Cardiac fibroblast (primary cell): ENCODE data around the gene THOC5.
"Not testable (repeated sequence)": the region's sequence is repeated elsewhere in the genome, so short reads cannot be mapped to it uniquely, and the experiment has no call there.

Experiments used
- DNase-seq, 2 donors: peaks; one replicate each; pipeline versions ENCODE4 v3.0.0 to v3.0.0-alpha.2; 2010; ENCODE audit warnings: low read depth in 2 of 2
- H3K4me3 ChIP-seq, 2 donors: replicated peaks in 1 of 2; 1 replicate in 1 of 2; 2 replicates in 1 of 2; pipeline ENCODE4 v1.5.1; 2011; ENCODE audit warnings: low read depth in 2 of 2, low read length in 2 of 2, mild to moderate bottlenecking in 2 of 2, moderate library complexity in 1 of 2
- TF ChIP-seq, protein P1 (sequence below): IDR thresholded peaks from one replicate; pipeline ENCODE4 v1.5.1; 2011; ENCODE audit warnings: low read depth, mild to moderate bottlenecking, low read length, inconsistent platforms

Gene THOC5

GRCh38 chr22:29509298-29509697 lies 44.3 kb downstream of the THOC5 start:
- TF ChIP-seq, protein P1, sequence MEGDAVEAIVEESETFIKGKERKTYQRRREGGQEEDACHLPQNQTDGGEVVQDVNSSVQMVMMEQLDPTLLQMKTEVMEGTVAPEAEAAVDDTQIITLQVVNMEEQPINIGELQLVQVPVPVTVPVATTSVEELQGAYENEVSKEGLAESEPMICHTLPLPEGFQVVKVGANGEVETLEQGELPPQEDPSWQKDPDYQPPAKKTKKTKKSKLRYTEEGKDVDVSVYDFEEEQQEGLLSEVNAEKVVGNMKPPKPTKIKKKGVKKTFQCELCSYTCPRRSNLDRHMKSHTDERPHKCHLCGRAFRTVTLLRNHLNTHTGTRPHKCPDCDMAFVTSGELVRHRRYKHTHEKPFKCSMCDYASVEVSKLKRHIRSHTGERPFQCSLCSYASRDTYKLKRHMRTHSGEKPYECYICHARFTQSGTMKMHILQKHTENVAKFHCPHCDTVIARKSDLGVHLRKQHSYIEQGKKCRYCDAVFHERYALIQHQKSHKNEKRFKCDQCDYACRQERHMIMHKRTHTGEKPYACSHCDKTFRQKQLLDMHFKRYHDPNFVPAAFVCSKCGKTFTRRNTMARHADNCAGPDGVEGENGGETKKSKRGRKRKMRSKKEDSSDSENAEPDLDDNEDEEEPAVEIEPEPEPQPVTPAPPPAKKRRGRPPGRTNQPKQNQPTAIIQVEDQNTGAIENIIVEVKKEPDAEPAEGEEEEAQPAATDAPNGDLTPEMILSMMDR: no peak
- no peak overlapping the region for H3K4me3 ChIP-seq
- DNase-seq: no peak

DNA sequence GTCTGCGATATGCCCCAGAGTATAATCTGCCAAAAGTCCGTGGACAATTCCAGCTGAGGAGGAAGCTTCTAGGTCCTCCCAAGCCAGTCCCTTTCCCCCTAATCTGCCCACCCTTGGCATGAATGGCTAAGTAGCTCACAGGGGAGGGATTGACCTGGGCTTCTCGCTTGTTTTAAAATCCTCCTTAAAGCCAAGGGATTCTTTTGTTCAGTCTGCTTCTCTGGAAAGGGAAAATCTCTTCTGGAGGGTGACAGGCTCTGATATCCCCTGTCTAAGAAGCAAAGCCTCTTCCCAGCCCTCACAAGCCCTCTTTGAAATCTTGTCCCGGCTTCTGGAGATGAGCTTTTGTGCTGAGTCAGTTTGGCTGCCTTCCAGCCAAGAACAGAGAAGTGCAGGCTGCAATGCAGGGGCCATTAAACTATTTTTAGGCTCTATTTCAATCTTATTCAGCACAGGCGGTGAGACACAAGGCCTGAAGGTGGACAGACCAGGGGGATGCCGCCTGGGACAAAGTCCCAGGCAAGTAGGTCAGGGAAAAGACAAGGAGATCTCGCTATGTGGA lies 49.7 kb downstream of the THOC5 start:
- no peak overlapping the region for H3K4me3 ChIP-seq
- TF ChIP-seq, protein P1: no peak
- peak; percentile 77 to 83 for DNase-seq

- DNase-seq: no peak
- TF ChIP-seq, protein P1: no peak
- no peak overlapping the region for H3K4me3 ChIP-seq
Measured at GRCh38 chr22:29499852-29500251, 53.7 kb downstream of the THOC5 start.

DNA sequence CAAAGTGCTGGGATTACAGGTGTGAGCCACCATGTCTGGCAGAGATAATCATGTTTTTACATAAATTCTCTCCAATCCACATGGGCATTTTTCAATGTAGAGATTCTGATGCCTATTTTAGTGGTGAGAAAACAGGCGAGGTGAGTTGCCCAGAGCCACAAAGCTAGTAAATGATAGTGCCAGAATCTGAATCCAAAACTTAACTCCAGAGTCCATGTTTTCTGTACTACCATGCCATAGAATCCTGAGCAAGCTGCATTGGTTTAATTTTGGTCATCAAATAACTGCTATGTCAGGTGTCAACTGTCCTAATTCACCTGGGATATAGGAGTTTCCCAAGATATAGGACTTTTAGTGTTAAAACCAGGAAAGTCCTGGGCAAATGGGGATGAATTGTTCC lies 59.9 kb downstream of the THOC5 start:
- no peak overlapping the region for H3K4me3 ChIP-seq
- TF ChIP-seq, protein P1: no peak
- DNase-seq: no peak

GRCh38 chr22:29491012-29491411 lies 62.5 kb downstream of the THOC5 start:
- no peak overlapping the region for H3K4me3 ChIP-seq
- TF ChIP-seq, protein P1: no peak
- DNase-seq: no peak

DNA sequence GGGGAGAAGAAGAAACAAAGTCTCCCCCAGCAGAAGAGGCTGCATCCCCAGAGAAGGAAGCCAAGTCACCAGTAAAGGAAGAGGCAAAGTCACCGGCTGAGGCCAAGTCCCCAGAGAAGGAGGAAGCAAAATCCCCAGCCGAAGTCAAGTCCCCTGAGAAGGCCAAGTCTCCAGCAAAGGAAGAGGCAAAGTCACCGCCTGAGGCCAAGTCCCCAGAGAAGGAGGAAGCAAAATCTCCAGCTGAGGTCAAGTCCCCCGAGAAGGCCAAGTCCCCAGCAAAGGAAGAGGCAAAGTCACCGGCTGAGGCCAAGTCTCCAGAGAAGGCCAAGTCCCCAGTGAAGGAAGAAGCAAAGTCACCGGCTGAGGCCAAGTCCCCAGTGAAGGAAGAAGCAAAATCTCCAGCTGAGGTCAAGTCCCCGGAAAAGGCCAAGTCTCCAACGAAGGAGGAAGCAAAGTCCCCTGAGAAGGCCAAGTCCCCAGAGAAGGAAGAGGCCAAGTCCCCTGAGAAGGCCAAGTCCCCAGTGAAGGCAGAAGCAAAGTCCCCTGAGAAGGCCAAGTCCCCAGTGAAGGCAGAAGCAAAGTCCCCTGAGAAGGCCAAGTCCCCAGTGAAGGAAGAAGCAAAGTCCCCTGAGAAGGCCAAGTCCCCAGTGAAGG lies 64.3 kb downstream of the THOC5 start:
- not testable (repeated sequence) for DNase-seq

DNA sequence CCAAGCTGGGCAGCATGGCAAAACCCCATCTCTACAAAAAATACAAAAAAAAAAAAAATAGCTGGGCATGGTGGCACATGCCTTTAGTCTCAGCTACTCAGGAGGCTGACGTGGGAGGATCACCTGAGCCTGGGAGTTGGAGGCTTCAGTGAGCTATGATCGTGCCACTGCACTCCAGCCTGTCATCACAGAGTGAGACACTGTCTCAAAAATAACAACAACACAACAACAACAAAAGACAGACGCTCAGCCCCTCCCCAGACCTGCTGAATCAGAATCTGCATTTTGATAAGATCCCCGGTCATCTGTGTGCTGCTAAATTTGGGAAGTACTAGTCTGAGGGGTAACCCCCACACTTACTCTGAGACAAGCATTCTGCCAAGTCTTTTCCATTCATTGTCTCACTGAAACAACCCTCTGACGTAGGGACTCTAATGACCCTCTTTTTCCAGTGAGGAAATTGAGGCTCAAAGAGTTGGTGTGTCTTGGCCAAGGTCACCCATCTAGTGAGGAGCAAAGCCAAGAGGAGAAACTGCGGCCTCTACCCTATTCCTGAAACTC lies 66.1 kb downstream of the THOC5 start:
- H3K4me3 ChIP-seq: no peak overlapping the region
- TF ChIP-seq, protein P1: no peak
- DNase-seq: no peak

More for the DNA sequence above, 64.3 kb downstream of the THOC5 start:
- not testable (repeated sequence) for H3K4me3 ChIP-seq
